Vagina (tissue), 2 donors: ENCODE measurements around the gene GATM. TPM values are rescaled to one million over a fixed set of nuclear protein-coding genes. Genes with fewer than 3 reads are reported as not detected.
"Not testable (repeated sequence)": the region's sequence is repeated elsewhere in the genome, so short reads cannot be mapped to it uniquely, and the experiment has no call there.

Experiments
- DNase-seq, 2 donors: peaks; one replicate each; pipeline ENCODE4 v3.0.0-alpha.2; 2017; ENCODE audit errors: extremely low spot score in 2 of 2
- H3K27ac ChIP-seq: fragments of 200-600 bp; sonication (generic); one replicate; pipeline ENCODE4 v1.5.1; 2019
- H3K27me3 ChIP-seq: fragments of 200-600 bp; sonication (generic); one replicate; pipeline ENCODE4 v1.5.1; 2019
- H3K36me3 ChIP-seq, 2 donors: fragments of 200-600 bp; sonication (generic); one replicate each; pipeline ENCODE4 v1.5.1; 2017 to 2019
- H3K4me1 ChIP-seq: fragments of 200-600 bp; sonication (generic); one replicate; pipeline ENCODE4 v1.5.1; 2019
- H3K4me3 ChIP-seq, 2 donors: fragments of 200-600 bp; sonication (generic); 1 replicate in 1 of 2; 2 replicates in 1 of 2; pipeline ENCODE4 v1.5.1; 2016 to 2019
- H3K9me3 ChIP-seq: fragments of 200-600 bp; sonication (generic); one replicate; pipeline ENCODE4 v1.5.1; 2019
- POLR2A ChIP-seq, 2 donors: fragments of 450-650 bp; IDR thresholded peaks; one replicate each; pipeline ENCODE4 v1.6.1; 2017; ENCODE audit warnings: antibody characterized with exemption in 2 of 2, mild to moderate bottlenecking in 2 of 2, moderate library complexity in 2 of 2
- POLR2AphosphoS5 ChIP-seq, 2 donors: sonication (generic); formaldehyde crosslinking; IDR thresholded peaks; one replicate each; pipeline ENCODE4 v1.9.0; 2017; ENCODE audit warnings: antibody characterized with exemption in 2 of 2, mild to moderate bottlenecking in 2 of 2, low read depth in 1 of 2; ENCODE audit not compliant: insufficient read depth in 1 of 2
- intact Hi-C: fragments of 100-400 bp; cut with DNase I; formaldehyde crosslinking; loops from one replicate; pipeline ENCODE4 v1.15.1; 2023
- total RNA-seq: library from RNA; depleted of rRNA; stranded (reverse); fragments of >200 nt; gene quantifications from one replicate; pipeline ENCODE4 v1.2.3, GENCODE V29; 2016
- TF ChIP-seq, protein P1 (sequence below), 3 experiments: fragments of 450-650 bp in 2 of 3; fragments of 200-600 bp in 1 of 3; sonication (generic) in 1 of 3; IDR thresholded peaks; one replicate each; pipeline ENCODE4 v1.5.1; 2017 to 2019; ENCODE audit warnings: antibody characterized with exemption in 3 of 3, mild to moderate bottlenecking in 2 of 3, moderate library complexity in 2 of 3

Gene GATM
- total RNA-seq, 1 donor from 2014 or later, result 50.1 TPM

DNA sequence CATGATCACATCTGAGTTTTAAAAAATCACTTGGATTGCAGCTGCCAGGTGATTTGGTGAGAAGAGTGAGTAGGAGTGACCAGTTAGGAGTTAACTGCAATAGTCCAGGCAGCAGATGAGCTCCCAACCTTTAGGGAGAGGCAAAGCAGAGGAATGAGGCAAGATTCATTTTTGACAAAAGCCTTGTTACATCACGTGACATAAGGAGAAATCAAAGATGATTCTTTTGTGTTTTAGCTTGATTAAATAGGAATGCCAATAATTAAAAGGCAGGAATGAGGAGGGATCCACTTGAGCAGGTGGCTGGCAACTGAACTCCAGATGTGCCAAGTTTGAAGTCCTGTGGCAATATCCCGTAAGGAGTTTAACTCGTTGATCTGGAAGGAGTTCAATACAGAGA, 2.5 kb downstream of the GATM start:
- TF ChIP-seq POLR2AphosphoS5 (IDR thresholded peaks at IDR 0.05; ENCODE audit: insufficient read depth in 1 of 2, low read depth in 1 of 2), result no peak
- TF ChIP-seq, protein P1, sequence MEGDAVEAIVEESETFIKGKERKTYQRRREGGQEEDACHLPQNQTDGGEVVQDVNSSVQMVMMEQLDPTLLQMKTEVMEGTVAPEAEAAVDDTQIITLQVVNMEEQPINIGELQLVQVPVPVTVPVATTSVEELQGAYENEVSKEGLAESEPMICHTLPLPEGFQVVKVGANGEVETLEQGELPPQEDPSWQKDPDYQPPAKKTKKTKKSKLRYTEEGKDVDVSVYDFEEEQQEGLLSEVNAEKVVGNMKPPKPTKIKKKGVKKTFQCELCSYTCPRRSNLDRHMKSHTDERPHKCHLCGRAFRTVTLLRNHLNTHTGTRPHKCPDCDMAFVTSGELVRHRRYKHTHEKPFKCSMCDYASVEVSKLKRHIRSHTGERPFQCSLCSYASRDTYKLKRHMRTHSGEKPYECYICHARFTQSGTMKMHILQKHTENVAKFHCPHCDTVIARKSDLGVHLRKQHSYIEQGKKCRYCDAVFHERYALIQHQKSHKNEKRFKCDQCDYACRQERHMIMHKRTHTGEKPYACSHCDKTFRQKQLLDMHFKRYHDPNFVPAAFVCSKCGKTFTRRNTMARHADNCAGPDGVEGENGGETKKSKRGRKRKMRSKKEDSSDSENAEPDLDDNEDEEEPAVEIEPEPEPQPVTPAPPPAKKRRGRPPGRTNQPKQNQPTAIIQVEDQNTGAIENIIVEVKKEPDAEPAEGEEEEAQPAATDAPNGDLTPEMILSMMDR (IDR thresholded peaks at IDR 0.05), result no peak
- intact Hi-C loops, result no loop called here
- H3K27ac ChIP-seq, result no peak overlapping the region
- DNase-seq, result no peak
- H3K27me3 ChIP-seq, result no peaks in the 10 kb centered on the region
- no peaks in the 10 kb centered on the region for H3K36me3 ChIP-seq
- H3K4me1 ChIP-seq, result peaks cover 6% of the 10 kb centered on the region
- H3K4me3 ChIP-seq, result no peak overlapping the region
- H3K9me3 ChIP-seq, result no peaks in the 10 kb centered on the region

DNA sequence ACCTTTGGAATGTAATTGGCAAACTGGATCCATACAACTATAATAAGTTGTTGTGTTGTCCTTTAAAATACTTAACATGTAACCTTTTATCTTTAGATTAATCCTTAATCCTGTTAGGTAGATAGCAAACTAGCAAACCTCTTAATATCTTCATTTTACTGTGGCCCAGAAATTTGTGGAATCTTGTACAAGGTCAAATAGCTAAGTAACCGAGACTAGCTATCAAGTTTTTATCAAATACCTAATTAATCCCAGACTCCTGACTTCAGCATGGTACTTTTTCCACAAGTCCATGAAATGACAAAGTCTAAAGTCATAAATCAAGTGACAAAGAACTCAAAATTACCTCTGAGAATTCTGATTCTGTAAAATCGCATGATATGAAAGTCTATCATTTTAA, 4.4 kb downstream of the GATM start:
- H3K9me3 ChIP-seq, result no peaks in the 10 kb centered on the region
- TF ChIP-seq POLR2AphosphoS5 (IDR thresholded peaks at IDR 0.05; ENCODE audit: insufficient read depth in 1 of 2, low read depth in 1 of 2), result no peak
- TF ChIP-seq, protein P1 (IDR thresholded peaks at IDR 0.05), result no peak
- TF ChIP-seq POLR2A (IDR thresholded peaks at IDR 0.05), result no peak
- no peak overlapping the region for H3K27ac ChIP-seq
- H3K36me3 ChIP-seq, result no peaks in the 10 kb centered on the region
- intact Hi-C loops, result no loop called here
- H3K4me3 ChIP-seq, result no peak overlapping the region
- DNase-seq, result no peak
- H3K27me3 ChIP-seq, result no peaks in the 10 kb centered on the region
- H3K4me1 ChIP-seq, result peaks cover 6% of the 10 kb centered on the region

DNA sequence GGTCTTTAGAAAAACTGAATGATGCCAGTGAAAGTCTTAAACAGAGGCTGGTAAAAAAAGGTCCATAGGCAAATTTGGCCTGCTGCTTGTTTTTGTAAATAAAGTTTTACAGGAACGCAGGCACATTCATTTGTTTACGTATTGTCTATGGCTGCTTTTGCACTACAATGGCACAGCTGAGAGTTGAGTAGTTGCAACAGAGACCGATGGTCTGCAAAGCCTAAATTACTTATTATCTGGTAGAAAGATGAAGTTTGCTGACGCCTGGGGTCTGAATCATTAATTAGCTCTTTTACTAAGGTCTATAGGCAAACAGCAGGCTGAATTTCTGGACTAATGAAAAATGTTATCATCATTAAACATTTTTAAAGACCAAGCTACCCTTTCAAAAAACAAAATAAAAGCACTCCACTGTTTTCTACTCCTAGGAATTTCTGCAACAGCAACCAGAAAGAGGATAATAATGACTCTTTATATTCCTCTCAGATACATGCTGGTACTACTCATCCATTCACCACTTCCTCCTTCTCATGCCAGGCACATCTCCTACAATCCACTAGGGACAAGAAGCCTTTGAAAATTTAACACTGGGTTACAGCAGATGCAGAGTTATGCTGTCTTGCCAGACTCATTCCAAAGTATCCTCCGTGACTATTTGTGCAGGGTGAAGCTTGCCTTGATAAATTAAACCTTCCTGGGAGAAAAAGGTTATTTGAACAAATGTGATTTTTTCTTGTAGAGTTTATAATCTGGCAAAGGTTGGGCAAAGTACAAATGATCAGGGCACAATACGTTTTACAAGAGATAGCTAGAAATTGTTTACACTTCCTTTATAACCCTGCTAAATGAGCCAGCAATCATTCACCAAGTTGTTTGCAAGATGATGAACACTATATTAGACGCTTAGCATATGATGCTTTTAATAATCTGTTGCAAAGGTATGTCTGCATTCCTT, 6.0 kb downstream of the GATM start:
- intact Hi-C loops, result no loop called here
- Histone ChIP-seq H3K27me3 (no peaks in the 10 kb centered on the region), H3K9me3 (no peaks in the 10 kb centered on the region), H3K27ac (no peak overlapping the region), H3K4me3 (no peak overlapping the region), H3K4me1 (peaks cover 2% of the 10 kb centered on the region), H3K36me3 (no peaks in the 10 kb centered on the region)
- no peak for DNase-seq
- no peak for TF ChIP-seq POLR2A (IDR thresholded peaks at IDR 0.05)
- TF ChIP-seq POLR2AphosphoS5 (IDR thresholded peaks at IDR 0.05; ENCODE audit: insufficient read depth in 1 of 2, low read depth in 1 of 2), result no peak
- TF ChIP-seq, protein P1 (IDR thresholded peaks at IDR 0.05), result no peak

DNA sequence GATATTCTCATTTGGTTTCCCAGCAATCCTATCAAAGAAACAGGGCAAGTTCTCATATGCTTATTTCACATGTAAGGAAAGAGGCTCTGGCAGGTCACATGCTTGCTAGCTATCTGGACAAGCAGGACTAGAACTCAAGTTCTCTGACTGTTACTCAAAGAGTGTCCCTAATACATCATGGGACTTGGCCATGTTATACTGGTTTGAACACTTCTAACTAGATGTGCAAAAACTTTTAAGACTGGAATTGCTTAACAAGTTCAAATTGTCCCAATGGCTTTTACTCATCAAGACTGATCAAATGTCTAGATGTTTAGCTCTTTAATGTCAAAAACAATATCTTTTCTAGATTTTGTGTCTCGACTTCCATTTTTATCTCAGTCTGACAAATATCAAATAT, 6.8 kb downstream of the GATM start:
- Histone ChIP-seq H3K27ac (no peak overlapping the region), H3K4me3 (no peak overlapping the region), H3K27me3 (no peaks in the 10 kb centered on the region), H3K9me3 (no peaks in the 10 kb centered on the region), H3K4me1 (no peaks in the 10 kb centered on the region), H3K36me3 (no peaks in the 10 kb centered on the region)
- no peak for TF ChIP-seq POLR2AphosphoS5 (IDR thresholded peaks at IDR 0.05; ENCODE audit: insufficient read depth in 1 of 2, low read depth in 1 of 2)
- TF ChIP-seq, protein P1 (IDR thresholded peaks at IDR 0.05), result no peak
- intact Hi-C loops, result no loop called here
- no peak for DNase-seq

DNA sequence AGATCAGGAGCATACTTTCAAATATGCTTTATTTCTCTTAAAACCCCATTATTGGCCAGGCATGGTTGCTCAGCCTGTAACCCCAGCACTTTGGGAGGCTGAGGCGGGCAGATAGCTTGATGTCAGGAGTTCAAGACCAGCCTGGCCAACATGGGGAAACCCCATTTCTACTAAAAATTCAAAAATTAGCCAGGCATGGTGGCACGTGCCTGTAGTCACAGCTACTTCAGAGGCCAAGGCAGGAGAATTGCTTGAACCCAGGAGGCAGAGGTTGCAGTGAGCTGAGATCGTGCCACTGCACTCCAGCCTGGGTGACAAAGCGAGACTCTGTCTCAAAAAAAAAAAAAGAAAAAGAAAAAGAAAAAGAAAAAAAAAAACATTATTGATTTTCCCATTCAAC, 8.3 kb downstream of the GATM start:
- H3K36me3 ChIP-seq, H3K27ac ChIP-seq, intact Hi-C loops, H3K9me3 ChIP-seq, H3K4me3 ChIP-seq, H3K4me1 ChIP-seq, DNase-seq, H3K27me3 ChIP-seq: not testable (repeated sequence)

DNA sequence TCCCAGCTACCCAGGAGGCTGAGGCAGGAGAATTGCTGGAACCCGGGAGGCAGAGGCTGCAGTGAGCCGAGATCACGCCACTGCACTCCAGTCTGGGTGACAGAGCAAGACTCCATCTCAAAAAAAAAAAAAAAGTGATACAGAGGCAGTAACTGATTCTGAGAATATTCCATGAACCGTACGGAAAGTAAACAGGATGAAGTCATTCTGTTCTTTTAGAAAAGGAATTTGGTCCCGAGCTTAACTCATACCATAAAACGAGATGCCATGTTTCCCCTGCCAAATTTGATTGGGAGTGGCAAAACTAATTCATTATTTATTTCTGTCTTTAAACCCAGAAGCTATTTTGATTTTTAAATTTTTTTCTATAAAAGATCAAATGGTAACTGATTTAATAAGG, 11.1 kb downstream of the GATM start:
- DNase-seq, H3K27me3 ChIP-seq, H3K4me3 ChIP-seq, intact Hi-C loops, H3K4me1 ChIP-seq, H3K9me3 ChIP-seq: not testable (repeated sequence)
- Histone ChIP-seq H3K36me3 (peaks cover 0 to 20% of the 10 kb centered on the region in 2 donors), H3K27ac (peak overlapping the region; percentile 33)
